Measurements from ENCODE around the gene BTRC. TPM values are rescaled to one million over a fixed set of nuclear protein-coding genes. Genes with fewer than 3 reads are reported as not detected.

The BTRC gene
- total and polyA plus RNA-seq, 4 donors: 3.1 to 16.4 (median 9.3) TPM

GRCh38 chr10:101572785-101573184 lies 218.8 kb downstream of the BTRC start:
- no peak for DNase-seq
- WGBS, 2 donors: 89% methylated on average over 2 of the region's 2 CpGs

GRCh38 chr10:101573885-101574753 lies 220.2 kb downstream of the BTRC start:
- DNase-seq: no peak
- H3K9ac ChIP-seq (ENCODE audit: insufficient read depth in 1 of 2, low read length in 2 of 2): no peak overlapping the region
- TF ChIP-seq CTCF (IDR thresholded peaks at IDR 0.05; ENCODE audit: control extremely low read depth, extremely low read depth): no peak
- H3K9me3 ChIP-seq (ENCODE audit: control insufficient read depth in 4 of 4, insufficient read depth in 3 of 4, low read length in 3 of 4): peaks cover 0 to 7% (median 2%) of the 10 kb centered on the region in 4 donors
- no peak for ATAC-seq (ENCODE audit: insufficient read depth, low FRiP score)
- H3K36me3 ChIP-seq (ENCODE audit: control insufficient read depth in 4 of 4, insufficient read depth in 4 of 4, low read length in 4 of 4): peaks cover 0 to 20% (median 1%) of the 10 kb centered on the region in 4 donors
- H3K27me3 ChIP-seq (ENCODE audit: control insufficient read depth in 3 of 3, insufficient read depth in 3 of 3, low read length in 2 of 3): peaks cover 0 to 13% (median 4%) of the 10 kb centered on the region in 3 donors
- H3K27ac ChIP-seq (ENCODE audit: low read depth in 1 of 2, low read length in 1 of 2): no peak overlapping the region
- WGBS, 2 donors: 89 to 94% methylated on average over 25 of the region's 25 CpGs
- H3K4me1 ChIP-seq (ENCODE audit: control insufficient read depth in 5 of 5, insufficient read depth in 5 of 5, low read length in 5 of 5): peaks cover 0 to 12% (median 0%) of the 10 kb centered on the region in 5 donors
- no peak overlapping the region for H3K4me3 ChIP-seq

More at GRCh38 chr10:101572785-101573184, 218.8 kb downstream of the BTRC start:
- no peak for TF ChIP-seq CTCF (IDR thresholded peaks at IDR 0.05; ENCODE audit: control extremely low read depth, extremely low read depth)
- Histone ChIP-seq H3K27me3 (ENCODE audit: control insufficient read depth in 3 of 3, insufficient read depth in 3 of 3, low read length in 2 of 3) (peaks cover 0 to 24% (median 4%) of the 10 kb centered on the region in 3 donors), H3K4me3 (no peak overlapping the region), H3K36me3 (ENCODE audit: control insufficient read depth in 4 of 4, insufficient read depth in 4 of 4, low read length in 4 of 4) (peaks cover 0 to 9% (median 0%) of the 10 kb centered on the region in 4 donors), H3K9ac (ENCODE audit: insufficient read depth in 1 of 2, low read length in 2 of 2) (no peak overlapping the region), H3K27ac (ENCODE audit: low read depth in 1 of 2, low read length in 1 of 2) (no peak overlapping the region), H3K9me3 (ENCODE audit: control insufficient read depth in 4 of 4, insufficient read depth in 3 of 4, low read length in 3 of 4) (peaks cover 0 to 7% (median 2%) of the 10 kb centered on the region in 4 donors), H3K4me1 (ENCODE audit: control insufficient read depth in 5 of 5, insufficient read depth in 5 of 5, low read length in 5 of 5) (peaks cover 0 to 12% (median 0%) of the 10 kb centered on the region in 5 donors)
- ATAC-seq (ENCODE audit: insufficient read depth, low FRiP score): no peak

GRCh38 chr10:101575091-101575490 lies 221.1 kb downstream of the BTRC start:
- peaks cover 0 to 5% (median 2%) of the 10 kb centered on the region in 3 donors for H3K27me3 ChIP-seq (ENCODE audit: control insufficient read depth in 3 of 3, insufficient read depth in 3 of 3, low read length in 2 of 3)
- H3K36me3 ChIP-seq (ENCODE audit: control insufficient read depth in 4 of 4, insufficient read depth in 4 of 4, low read length in 4 of 4): peaks cover 0 to 29% (median 6%) of the 10 kb centered on the region in 4 donors
- DNase-seq (no peak), ATAC-seq (ENCODE audit: insufficient read depth, low FRiP score) (no peak)
- no peak overlapping the region for H3K4me3 ChIP-seq
- H3K9ac ChIP-seq (ENCODE audit: insufficient read depth in 1 of 2, low read length in 2 of 2): no peak overlapping the region
- H3K4me1 ChIP-seq (ENCODE audit: control insufficient read depth in 5 of 5, insufficient read depth in 5 of 5, low read length in 5 of 5): peaks cover 0 to 7% (median 0%) of the 10 kb centered on the region in 5 donors
- WGBS, 2 donors: 89 to 95% methylated on average over 3 of the region's 3 CpGs
- peaks cover 0 to 7% (median 2%) of the 10 kb centered on the region in 4 donors for H3K9me3 ChIP-seq (ENCODE audit: control insufficient read depth in 4 of 4, insufficient read depth in 3 of 4, low read length in 3 of 4)
- H3K27ac ChIP-seq (ENCODE audit: low read depth in 1 of 2, low read length in 1 of 2): no peak overlapping the region
- TF ChIP-seq CTCF (IDR thresholded peaks at IDR 0.05; ENCODE audit: control extremely low read depth, extremely low read depth): no peak

All from lung (tissue), 12 donors.